Activated T-cell treated with anti-CD3 and anti-CD28 coated beads for 1 hour (primary cell): ENCODE data around the gene FZD4.
"Not testable (repeated sequence)": the region's sequence is repeated elsewhere in the genome, so short reads cannot be mapped to it uniquely, and the experiment has no call there.

ENCODE experiments used
- DNase-seq: peaks from one replicate; pipeline ENCODE4 v3.0.0-alpha.2; 2020; ENCODE audit warnings: low read depth

Gene FZD4

GRCh38 chr11:86972734-86973133 lies 17.5 kb upstream of the FZD4 start:
- no peak for DNase-seq

GRCh38 chr11:86969258-86969657 lies 14.1 kb upstream of the FZD4 start:
- DNase-seq: no peak

GRCh38 chr11:86967601-86968000 lies 12.4 kb upstream of the FZD4 start:
- not testable (repeated sequence) for DNase-seq

- no peak for DNase-seq
These were observed 2.9 kb upstream of the FZD4 start for GRCh38 chr11:86957976-86958646.

GRCh38 chr11:86956905-86957195 lies 1.7 kb upstream of the FZD4 start:
- DNase-seq: no peak

- no peak for DNase-seq
These were observed 159 bp downstream of the FZD4 start for GRCh38 chr11:86955111-86955360.

GRCh38 chr11:86954269-86955110 lies 705 bp downstream of the FZD4 start:
- no peak for DNase-seq

GRCh38 chr11:86952221-86952875 lies 2.8 kb downstream of the FZD4 start:
- no peak for DNase-seq

GRCh38 chr11:86951706-86952105 lies 3.5 kb downstream of the FZD4 start:
- DNase-seq: no peak

GRCh38 chr11:86950661-86950995 lies 4.6 kb downstream of the FZD4 start:
- DNase-seq: no peak

- DNase-seq: no peak
These were observed 5.1 kb downstream of the FZD4 start for GRCh38 chr11:86949995-86950660.

- no peak for DNase-seq
These were observed 6.5 kb downstream of the FZD4 start for GRCh38 chr11:86948733-86949132.

- DNase-seq: no peak
These were observed 7.7 kb downstream of the FZD4 start for GRCh38 chr11:86947541-86947940.

- DNase-seq: not testable (repeated sequence)
These were observed 11.7 kb downstream of the FZD4 start for GRCh38 chr11:86943505-86943904.

- no peak for DNase-seq
These were observed 13.2 kb downstream of the FZD4 start for GRCh38 chr11:86941871-86942599.

GRCh38 chr11:86941077-86941870 lies 13.9 kb downstream of the FZD4 start:
- no peak for DNase-seq

GRCh38 chr11:86940122-86940777 lies 14.9 kb downstream of the FZD4 start:
- DNase-seq: no peak

GRCh38 chr11:86938900-86939880 lies 16.0 kb downstream of the FZD4 start:
- no peak for DNase-seq

GRCh38 chr11:86938203-86938899 lies 16.8 kb downstream of the FZD4 start:
- no peak for DNase-seq
